HCT116 (cell line): ENCODE results near the gene NDUFAF2. TPM values are rescaled to one million over a fixed set of nuclear protein-coding genes. Genes with fewer than 3 reads are reported as not detected.

Experiments
- ATAC-seq: fragments of 200-7000 bp; cut with Tn5 transposase; 2 replicates; pipeline ENCODE4 v1.9.1; 2020; ENCODE audit warnings: mild to moderate bottlenecking, moderate library complexity
- BruUV-seq: library from RNA; stranded (reverse); fragments of 400-500 nt; replicated peaks from 2 replicates; lab custom pipeline; 2021; lab: Mats Ljungman, UMichigan
- CTCF ChIA-PET: fragments of 300-600 bp; sonication (Branson Sonifier 250); formaldehyde crosslinking; loops from one replicate; lab custom pipeline; 2021; ENCODE audit warnings: antibody characterized with exemption; lab: Charles Lee
- POLR2A ChIA-PET: fragments of 300-600, 350-600 bp; sonication (Branson Sonifier 250); formaldehyde crosslinking; loops from one replicate; lab custom pipeline; 2021; ENCODE audit warnings: antibody characterized with exemption; lab: Charles Lee
- RAD21 ChIA-PET, 2 experiments: fragments of 300-600 bp; sonication (Branson Sonifier 250); formaldehyde crosslinking; loops; one replicate each; lab custom pipeline; 2023; ENCODE audit warnings: low total read pairs in 2 of 2; ENCODE audit not compliant: uncharacterized antibody in 2 of 2, unreplicated experiment in 2 of 2, low non-redundant PET in 1 of 2; lab: Charles Lee
- DNase-seq: peaks from one replicate; pipeline ENCODE4 v3.0.0-alpha.2; 2010; ENCODE audit warnings: low read depth, low spot score
- H2AFZ ChIP-seq: fragments of 200-600 bp; shearing (Covaris generic), sonication (generic); 2 replicates; pipeline ENCODE4 v1.6.1; 2017; ENCODE audit warnings: low read depth, mixed run types, mixed read lengths, antibody characterized with exemption, low read length; ENCODE audit not compliant: poor library complexity, severe bottlenecking
- H3K27ac ChIP-seq: 2 replicates; pipeline ENCODE4 v1.5.1; 2012; ENCODE audit warnings: low read depth, low read length
- H3K27me3 ChIP-seq: fragments of 200-600 bp; sonication (generic); 2 replicates; pipeline ENCODE4 v1.6.1; 2016; ENCODE audit warnings: mixed run types, low read length, mixed read lengths; ENCODE audit not compliant: insufficient read depth
- H3K36me3 ChIP-seq, 2 experiments: fragments of 200-500 bp in 1 of 2; fragments of 200-600 bp in 1 of 2; sonication (Bioruptor generic) in 1 of 2; sonication (generic) in 1 of 2; 2 replicates each; pipeline versions ENCODE4 v1.5.1 to v1.6.1; 2014 to 2016; ENCODE audit warnings: low read length in 2 of 2, inconsistent platforms in 1 of 2, mixed read lengths in 1 of 2, mixed run types in 1 of 2; ENCODE audit not compliant: insufficient read depth in 2 of 2, control insufficient read depth in 1 of 2
- H3K4me1 ChIP-seq, 2 experiments: fragments of 200-600 bp in 1 of 2; sonication (generic) in 1 of 2; 2 replicates each; pipeline versions ENCODE4 v1.5.1 to v1.6.1; 2012 to 2017; ENCODE audit warnings: low read length in 2 of 2, inconsistent platforms in 1 of 2, mild to moderate bottlenecking in 1 of 2, mixed read lengths in 1 of 2, mixed run types in 1 of 2, moderate library complexity in 1 of 2; ENCODE audit not compliant: insufficient read depth in 2 of 2, control insufficient read depth in 1 of 2
- H3K4me2 ChIP-seq: fragments of 200-600 bp; sonication (generic); 2 replicates; pipeline ENCODE4 v1.6.1; 2017; ENCODE audit warnings: mixed run types, low read length, mixed read lengths
- H3K4me3 ChIP-seq, 2 experiments: fragments of 200-600 bp in 1 of 2; sonication (generic) in 1 of 2; replicated peaks in 1 of 2; 2 replicates each; pipeline ENCODE4 v1.5.1; 2011 to 2016; ENCODE audit warnings: low read length in 2 of 2, control low read depth in 1 of 2, low read depth in 1 of 2, mild to moderate bottlenecking in 1 of 2, mixed read lengths in 1 of 2, mixed run types in 1 of 2
- H3K79me2 ChIP-seq: fragments of 200-600 bp; sonication (generic); 2 replicates; pipeline ENCODE4 v1.6.1; 2017; ENCODE audit warnings: mild to moderate bottlenecking, mixed run types, low read length, moderate library complexity, mixed read lengths; ENCODE audit not compliant: insufficient read depth
- H3K9ac ChIP-seq: fragments of 200-600 bp; sonication (generic); 2 replicates; pipeline ENCODE4 v1.6.1; 2016; ENCODE audit warnings: low read length, mixed read lengths
- H3K9me2 ChIP-seq: fragments of 200-600 bp; sonication (generic), shearing (Covaris generic); 2 replicates; pipeline ENCODE4 v1.6.1; 2017; ENCODE audit warnings: mixed run types, mild to moderate bottlenecking, moderate library complexity; ENCODE audit not compliant: insufficient read depth
- H3K9me3 ChIP-seq, 2 experiments: fragments of 200-500 bp in 1 of 2; fragments of 200-600 bp in 1 of 2; sonication (Bioruptor generic) in 1 of 2; sonication (generic) in 1 of 2; 2 replicates each; pipeline ENCODE4 v1.6.1; 2014 to 2017; ENCODE audit warnings: low read length in 2 of 2, mixed read lengths in 2 of 2, inconsistent platforms in 1 of 2, low read depth in 1 of 2, mild to moderate bottlenecking in 1 of 2, mixed run types in 1 of 2, moderate library complexity in 1 of 2; ENCODE audit not compliant: control insufficient read depth in 1 of 2, insufficient read depth in 1 of 2
- H4K20me1 ChIP-seq: fragments of 200-600 bp; sonication (generic), shearing (Covaris generic); 2 replicates; pipeline ENCODE4 v1.6.1; 2017; ENCODE audit warnings: mixed run types, mild to moderate bottlenecking, moderate library complexity; ENCODE audit not compliant: insufficient read depth
- CBX3 ChIP-seq: IDR thresholded peaks from 2 replicates; pipeline ENCODE4 v1.6.1; 2012; ENCODE audit warnings: low read depth
- CTCF ChIP-seq, 3 experiments: fragments of 200-600 bp in 1 of 3; sonication (generic) in 1 of 3; IDR thresholded peaks in 2 of 3; conservative IDR thresholded peaks in 1 of 3; 2 replicates each; pipeline ENCODE4 v1.5.1; 2012 to 2017; ENCODE audit warnings: low read depth in 2 of 3, low read length in 2 of 3, antibody characterized with exemption in 1 of 3, borderline replicate concordance in 1 of 3, control low read depth in 1 of 3, mild to moderate bottlenecking in 1 of 3, mixed read lengths in 1 of 3, mixed run types in 1 of 3, moderate library complexity in 1 of 3; ENCODE audit not compliant: insufficient read depth in 1 of 3
- EGR1 ChIP-seq: IDR thresholded peaks from 2 replicates; pipeline ENCODE4 v1.6.1; 2012; ENCODE audit warnings: low read depth
- ELF1 ChIP-seq: IDR thresholded peaks from 2 replicates; pipeline ENCODE4 v1.6.1; 2012; ENCODE audit warnings: low read depth, borderline replicate concordance
- EZH2 ChIP-seq: fragments of 200-600 bp; sonication (generic); IDR thresholded peaks from 2 replicates; pipeline ENCODE4 v1.6.1; 2017; ENCODE audit warnings: antibody characterized with exemption, mixed run types
- FOSL1 ChIP-seq: IDR thresholded peaks from 2 replicates; pipeline ENCODE4 v1.6.1; 2012; ENCODE audit warnings: low read depth
- JUND ChIP-seq: IDR thresholded peaks from 2 replicates; pipeline ENCODE4 v1.6.1; 2012
- MAX ChIP-seq: IDR thresholded peaks from 2 replicates; pipeline ENCODE4 v1.6.1; 2012
- POLR2AphosphoS5 ChIP-seq: IDR thresholded peaks from 2 replicates; pipeline ENCODE4 v1.6.1; 2011; ENCODE audit warnings: mild to moderate bottlenecking, low read depth, low read length, moderate library complexity
- RAD21 ChIP-seq: IDR thresholded peaks from 2 replicates; pipeline ENCODE4 v1.6.1; 2012; ENCODE audit warnings: low read depth, mild to moderate bottlenecking
- REST ChIP-seq: IDR thresholded peaks from 2 replicates; pipeline ENCODE4 v1.6.1; 2012; ENCODE audit warnings: low read depth
- SP1 ChIP-seq: IDR thresholded peaks from 2 replicates; pipeline ENCODE4 v1.6.1; 2012; ENCODE audit warnings: low read depth
- ZBTB33 ChIP-seq: IDR thresholded peaks from 2 replicates; pipeline ENCODE4 v1.6.1; 2011; ENCODE audit warnings: mild to moderate bottlenecking, low read length, moderate library complexity; ENCODE audit not compliant: insufficient replicate concordance; ENCODE audit errors: extremely low read depth
- ZNF274 ChIP-seq: fragments of 200-500 bp; sonication (Bioruptor generic); IDR thresholded peaks from 2 replicates; pipeline ENCODE4 v1.6.1; 2014; ENCODE audit warnings: mild to moderate bottlenecking, low read depth, low read length, inconsistent platforms
- intact Hi-C: fragments of 100-400 bp; cut with micrococcal nuclease; formaldehyde crosslinking; loops from 2 replicates; pipeline ENCODE4 v1.10.0; 2022
- total RNA-seq: library from RNA; stranded (reverse); gene quantifications from one replicate; pipeline ENCODE4 v1.2.1, GENCODE V29; 2021; ENCODE audit not compliant: unreplicated experiment

NDUFAF2 gene
- total RNA-seq, 1 experiment from 2014 or later = 36.9 TPM

GRCh38 chr5:60903356-60903755 lies 41.6 kb upstream of the NDUFAF2 start:
- Histone ChIP-seq H2AFZ (no peak overlapping the region), H3K4me2 (no peak overlapping the region), H4K20me1 (no peaks in the 10 kb centered on the region), H3K9me2 (no peaks in the 10 kb centered on the region), H3K9ac (no peak overlapping the region), H3K27ac (no peak overlapping the region), H3K9me3 (no peaks in the 10 kb centered on the region), H3K27me3 (no peaks in the 10 kb centered on the region), H3K4me3 (no peak overlapping the region), H3K36me3 (no peaks in the 10 kb centered on the region), H3K4me1 (no peaks in the 10 kb centered on the region), H3K79me2 (no peaks in the 10 kb centered on the region)
- intact Hi-C loops = no loop called here
- CTCF ChIA-PET = no interaction called here
- TF ChIP-seq EGR1 (no peak), CBX3 (no peak), EZH2 (no peak), MAX (no peak), RAD21 (no peak), ELF1 (no peak)
- POLR2A ChIA-PET = no interaction called here
- DNase-seq = no peak
- ATAC-seq = no peak
- RAD21 ChIA-PET = no interaction called here
- BruUV-seq = no TSS peak

- no peaks in the 10 kb centered on the region for H3K9me3 ChIP-seq
- H2AFZ ChIP-seq = no peak overlapping the region
- H3K4me2 ChIP-seq = no peak overlapping the region
- no peak for DNase-seq
- peaks cover 0 to 5% of the 10 kb centered on the region in 2 experiments; a peak in 2 of 4 replicates for H3K36me3 ChIP-seq
- no TSS peak for BruUV-seq
- H3K27ac ChIP-seq = no peak overlapping the region
- no peaks in the 10 kb centered on the region for H3K9me2 ChIP-seq
- ChIA-PET RAD21 (no interaction called here), CTCF (no interaction called here), POLR2A (no interaction called here)
- H3K9ac ChIP-seq = no peak overlapping the region
- no peaks in the 10 kb centered on the region for H3K79me2 ChIP-seq
- H3K27me3 ChIP-seq = no peaks in the 10 kb centered on the region
- H4K20me1 ChIP-seq = no peaks in the 10 kb centered on the region
- no peak for ATAC-seq
- no peak overlapping the region for H3K4me3 ChIP-seq
- intact Hi-C loops = no loop called here
- no peaks in the 10 kb centered on the region for H3K4me1 ChIP-seq
- no peak for TF ChIP-seq CTCF (IDR thresholded peaks at IDR 0.05 in 2 of 3, conservative IDR thresholded peaks at IDR 0.05 in 1 of 3; ENCODE audit: borderline replicate concordance in 1 of 3, insufficient read depth in 1 of 3, low read depth in 2 of 3, low read length in 2 of 3)
- TF ChIP-seq EGR1 = no peak
- TF ChIP-seq REST = no peak
- no peak for TF ChIP-seq SP1
- TF ChIP-seq EZH2 = no peak
- no peak for TF ChIP-seq ZNF274
- no peak for TF ChIP-seq ZBTB33
- no peak for TF ChIP-seq POLR2AphosphoS5
- no peak for TF ChIP-seq FOSL1
- TF ChIP-seq JUND = no peak
Observed at GRCh38 chr5:60916646-60917045, 28.4 kb upstream of the NDUFAF2 start.
